Upper lobe of right lung (tissue), 1 donor: ENCODE data around the gene MED29. TPM values are rescaled to one million over a fixed set of nuclear protein-coding genes. Genes with fewer than 3 reads are reported as not detected.
A peak's percentile ranks its signal among the peaks of the same experiment; 100 is the strongest.

Source experiments
- ATAC-seq: fragments of 200-7000 bp; cut with Tn5 transposase; one replicate; pipeline ENCODE4 v1.9.1; 2020; ENCODE audit warnings: mild to moderate bottlenecking, moderate library complexity
- DNase-seq: peaks from one replicate; pipeline ENCODE4 v3.0.0-alpha.2; 2020
- H3K27ac ChIP-seq: fragments of 200-600 bp; one replicate; pipeline ENCODE4 v1.8.0; 2022
- H3K27me3 ChIP-seq: fragments of 200-600 bp; one replicate; pipeline ENCODE4 v1.8.0; 2022; ENCODE audit warnings: mild to moderate bottlenecking
- H3K36me3 ChIP-seq: fragments of 200-600 bp; one replicate; pipeline ENCODE4 v1.8.0; 2022
- H3K4me1 ChIP-seq: fragments of 200-600 bp; one replicate; pipeline ENCODE4 v1.8.0; 2022
- H3K4me3 ChIP-seq: fragments of 200-600 bp; one replicate; pipeline ENCODE4 v1.8.0; 2022; ENCODE audit warnings: mild to moderate bottlenecking
- H3K9me3 ChIP-seq: fragments of 200-600 bp; one replicate; pipeline ENCODE4 v1.8.0; 2022
- intact Hi-C: fragments of 100-400 bp; cut with DNase I; formaldehyde crosslinking; loops from one replicate; pipeline ENCODE4 v1.11.0; 2022
- total RNA-seq: library from RNA; stranded (reverse); fragmentation: NEBNext Ultra II Directional; extraction: Animal tissue kit (Norgen Biotek cat#: 25700); gene quantifications from one replicate; pipeline ENCODE4 v1.2.1, GENCODE V29; 2021
- TF ChIP-seq, protein P1 (sequence below): fragments of 200-600 bp; IDR thresholded peaks from one replicate; pipeline ENCODE4 v1.8.0; 2022; ENCODE audit warnings: antibody characterized with exemption
- donor health status: DM: no; HTN: yes; CAD: no; lungs with severe emphysema.

MED29 gene
- total RNA-seq, 1 donor from 2014 or later = 28.8 TPM

DNA sequence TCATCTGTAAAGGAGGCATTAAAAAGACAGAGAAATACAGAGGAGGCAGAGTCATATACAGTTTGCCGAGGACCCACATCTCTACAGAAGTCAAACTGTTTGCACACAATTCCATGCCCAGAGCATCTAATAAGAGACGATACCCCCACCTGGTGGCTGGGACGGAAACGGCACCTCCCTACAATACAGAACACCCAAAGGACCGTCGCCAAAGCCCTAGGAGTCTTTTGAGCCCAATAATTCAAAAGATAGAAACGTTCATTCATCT is 20.6 kb downstream of the MED29 start:
- intact Hi-C loops = no loop called here
- H3K4me3 ChIP-seq = peak overlapping the region; percentile 81
- peak overlapping the region; percentile 100 for H3K27ac ChIP-seq
- peaks cover 18% of the 10 kb centered on the region for H3K36me3 ChIP-seq
- H3K9me3 ChIP-seq = no peaks in the 10 kb centered on the region
- H3K27me3 ChIP-seq = no peaks in the 10 kb centered on the region
- ATAC-seq (peak; percentile 41), DNase-seq (peak; percentile 93)
- TF ChIP-seq, protein P1, sequence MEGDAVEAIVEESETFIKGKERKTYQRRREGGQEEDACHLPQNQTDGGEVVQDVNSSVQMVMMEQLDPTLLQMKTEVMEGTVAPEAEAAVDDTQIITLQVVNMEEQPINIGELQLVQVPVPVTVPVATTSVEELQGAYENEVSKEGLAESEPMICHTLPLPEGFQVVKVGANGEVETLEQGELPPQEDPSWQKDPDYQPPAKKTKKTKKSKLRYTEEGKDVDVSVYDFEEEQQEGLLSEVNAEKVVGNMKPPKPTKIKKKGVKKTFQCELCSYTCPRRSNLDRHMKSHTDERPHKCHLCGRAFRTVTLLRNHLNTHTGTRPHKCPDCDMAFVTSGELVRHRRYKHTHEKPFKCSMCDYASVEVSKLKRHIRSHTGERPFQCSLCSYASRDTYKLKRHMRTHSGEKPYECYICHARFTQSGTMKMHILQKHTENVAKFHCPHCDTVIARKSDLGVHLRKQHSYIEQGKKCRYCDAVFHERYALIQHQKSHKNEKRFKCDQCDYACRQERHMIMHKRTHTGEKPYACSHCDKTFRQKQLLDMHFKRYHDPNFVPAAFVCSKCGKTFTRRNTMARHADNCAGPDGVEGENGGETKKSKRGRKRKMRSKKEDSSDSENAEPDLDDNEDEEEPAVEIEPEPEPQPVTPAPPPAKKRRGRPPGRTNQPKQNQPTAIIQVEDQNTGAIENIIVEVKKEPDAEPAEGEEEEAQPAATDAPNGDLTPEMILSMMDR = peak; percentile 94
- H3K4me1 ChIP-seq = peaks cover 29% of the 10 kb centered on the region

DNA sequence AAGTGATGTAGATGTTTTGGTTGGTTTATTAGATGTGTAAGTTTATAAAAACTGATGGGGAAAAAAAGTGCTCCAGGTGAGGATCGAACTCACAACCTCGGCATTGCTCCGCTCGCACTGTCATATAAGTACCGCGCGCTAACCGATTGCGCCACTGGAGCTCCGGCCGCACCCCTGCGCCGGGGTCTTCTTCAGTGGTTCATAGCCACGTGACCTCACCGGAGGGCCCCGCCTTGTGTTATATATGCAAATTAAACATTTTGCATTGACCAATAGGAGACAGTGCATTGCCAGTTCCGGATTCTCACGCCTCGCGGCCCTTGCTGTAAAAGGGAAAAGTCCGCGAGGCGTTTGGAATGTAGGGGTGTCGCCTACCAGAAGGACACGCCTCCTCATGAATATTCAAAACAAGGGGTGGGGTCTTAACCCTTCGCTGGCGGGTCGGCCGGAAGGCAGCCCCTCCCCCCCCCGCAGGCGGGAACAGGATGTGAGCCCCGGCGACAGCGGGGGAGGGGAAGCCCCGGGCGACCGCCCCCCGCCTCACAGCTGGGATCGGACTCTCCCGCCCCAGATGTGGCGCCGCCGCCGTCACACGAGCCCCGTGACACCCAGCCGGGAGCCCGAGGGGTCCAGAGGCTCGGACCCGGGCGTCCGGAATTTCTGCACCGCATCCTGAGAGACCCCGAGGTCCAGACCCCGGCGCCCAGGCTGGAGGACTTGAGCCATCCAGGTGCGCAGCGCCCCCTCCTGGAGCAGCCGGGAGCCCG is 21.1 kb downstream of the MED29 start, which contains the start of gene PLEKHG2:
TSS of gene PLEKHG2 (plus strand) at position 570 of the 767 bp plus-strand sequence. CDS start 1,418 bp downstream, outside the sequence.
- H3K9me3 ChIP-seq = no peaks in the 10 kb centered on the region
- intact Hi-C loops = no loop called here
- ATAC-seq = peak; percentile 62
- peaks cover 18% of the 10 kb centered on the region for H3K36me3 ChIP-seq
- H3K27ac ChIP-seq = peak within 1 kb of the TSS; percentile 100
- H3K27me3 ChIP-seq = no peaks in the 10 kb centered on the region
- TF ChIP-seq, protein P1 = peak; percentile 79
- peak within 1 kb of the TSS; percentile 81 for H3K4me3 ChIP-seq
- peaks cover 29% of the 10 kb centered on the region for H3K4me1 ChIP-seq
- DNase-seq = peak; percentile 96

DNA sequence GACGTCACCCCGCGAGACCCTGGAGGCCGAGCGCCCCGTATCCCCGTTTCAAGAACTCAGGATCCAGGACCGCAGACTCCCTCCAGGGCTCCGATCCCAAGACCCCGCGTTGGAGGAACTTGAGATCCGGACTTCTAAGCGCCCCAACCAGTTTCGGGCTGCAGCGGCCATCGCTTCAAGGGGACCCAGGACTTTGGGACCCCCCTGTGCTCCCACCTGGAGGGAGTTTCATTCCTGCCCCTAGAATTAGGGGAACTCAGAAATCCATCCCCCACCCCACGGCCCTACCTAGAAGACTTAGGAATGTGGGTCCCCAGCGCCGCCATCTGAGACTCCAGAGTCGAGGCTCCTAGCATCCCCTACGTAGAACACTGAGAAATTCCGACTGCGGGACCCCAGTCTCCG is 21.7 kb downstream of the MED29 start:
- Histone ChIP-seq H3K4me1 (peaks cover 29% of the 10 kb centered on the region), H3K9me3 (no peaks in the 10 kb centered on the region), H3K27me3 (no peaks in the 10 kb centered on the region), H3K36me3 (peaks cover 13% of the 10 kb centered on the region), H3K4me3 (peak overlapping the region; percentile 81), H3K27ac (peak overlapping the region; percentile 100)
- ATAC-seq (no peak), DNase-seq (no peak)
- intact Hi-C loops = no loop called here
- TF ChIP-seq, protein P1 = no peak

DNA sequence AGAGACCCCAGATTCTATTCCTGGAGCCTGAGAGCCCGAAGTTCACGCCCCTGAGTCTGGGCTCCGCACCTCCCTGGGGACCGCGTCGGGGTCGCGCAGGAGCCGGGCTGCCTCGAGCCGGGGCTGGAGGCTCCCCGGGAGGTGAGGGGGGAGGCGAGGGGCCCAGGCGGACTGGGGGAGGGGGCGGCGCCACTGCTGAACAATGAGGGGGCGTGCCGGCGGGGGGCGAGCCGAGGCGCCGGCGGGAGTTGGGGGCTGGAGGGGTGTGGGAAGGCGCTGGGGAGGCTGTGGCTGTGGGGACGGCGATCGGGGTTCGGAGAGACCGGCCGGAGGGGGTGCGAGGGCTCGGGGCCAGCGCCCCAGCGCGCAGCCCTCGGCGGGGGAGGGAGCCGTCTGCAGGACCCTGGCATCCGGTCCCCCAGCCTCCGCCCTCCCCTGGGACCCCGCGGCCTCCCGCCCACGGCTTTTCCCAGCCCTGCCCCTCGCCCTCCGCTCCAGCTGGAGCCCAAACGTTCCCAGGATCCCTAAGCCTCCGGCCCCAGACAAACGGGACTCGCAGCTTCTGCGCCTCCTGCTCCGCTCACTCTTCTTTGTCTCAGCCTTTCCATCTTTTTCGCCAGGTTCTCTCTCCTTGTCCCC is 22.2 kb downstream of the MED29 start:
- peak; percentile 80 for DNase-seq
- intact Hi-C loops = no loop called here

DNA sequence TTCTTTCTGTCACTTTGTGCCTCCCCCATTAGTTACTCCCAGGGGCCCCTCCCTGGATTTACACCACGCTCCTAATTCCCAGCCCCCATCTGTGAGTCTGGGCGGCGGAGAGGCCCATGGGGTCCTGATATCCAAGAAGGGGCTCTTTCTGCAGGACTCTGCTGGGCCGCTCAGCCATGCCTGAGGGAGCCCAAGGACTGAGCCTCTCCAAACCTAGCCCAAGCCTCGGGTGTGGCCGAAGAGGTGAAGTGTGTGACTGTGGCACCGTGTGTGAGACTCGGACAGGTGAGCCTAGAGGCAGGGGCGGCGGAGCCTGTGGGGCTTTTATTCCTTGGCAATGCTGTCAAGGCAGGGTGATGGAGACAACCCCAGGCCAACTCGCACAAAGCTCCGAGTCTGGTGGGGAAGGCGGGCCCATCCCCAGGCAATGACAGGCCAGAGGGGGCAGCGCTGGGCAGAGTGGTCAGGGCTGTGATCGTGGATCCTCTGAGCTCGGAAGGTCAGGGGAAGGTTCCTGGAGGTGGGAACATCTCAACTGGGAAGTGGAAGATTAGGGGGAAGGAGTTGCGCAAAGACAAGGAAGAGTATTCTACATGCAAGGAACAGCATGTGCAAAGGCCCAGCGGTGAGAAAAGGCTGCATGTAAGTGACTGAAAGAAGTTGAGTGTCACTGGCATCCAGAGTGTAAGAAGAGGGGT is 22.9 kb downstream of the MED29 start:
- no peak for ATAC-seq
- no peaks in the 10 kb centered on the region for H3K27me3 ChIP-seq
- H3K27ac ChIP-seq = peak overlapping the region; percentile 100
- TF ChIP-seq, protein P1 = peak; percentile 22
- intact Hi-C loops = no loop called here
- peaks cover 7% of the 10 kb centered on the region for H3K36me3 ChIP-seq
- peak overlapping the region; percentile 81 for H3K4me3 ChIP-seq
- DNase-seq = peak; percentile 71
- peaks cover 29% of the 10 kb centered on the region for H3K4me1 ChIP-seq
- H3K9me3 ChIP-seq = no peaks in the 10 kb centered on the region

More for the DNA sequence above, 22.2 kb downstream of the MED29 start:
- Histone ChIP-seq H3K4me1 (peaks cover 29% of the 10 kb centered on the region), H3K9me3 (no peaks in the 10 kb centered on the region), H3K27ac (peak overlapping the region; percentile 100), H3K27me3 (no peaks in the 10 kb centered on the region), H3K4me3 (peak overlapping the region; percentile 81), H3K36me3 (peaks cover 8% of the 10 kb centered on the region)
- TF ChIP-seq, protein P1 = no peak
- ATAC-seq = no peak
